Measurements from ENCODE around the gene ABCA7.

DNA sequence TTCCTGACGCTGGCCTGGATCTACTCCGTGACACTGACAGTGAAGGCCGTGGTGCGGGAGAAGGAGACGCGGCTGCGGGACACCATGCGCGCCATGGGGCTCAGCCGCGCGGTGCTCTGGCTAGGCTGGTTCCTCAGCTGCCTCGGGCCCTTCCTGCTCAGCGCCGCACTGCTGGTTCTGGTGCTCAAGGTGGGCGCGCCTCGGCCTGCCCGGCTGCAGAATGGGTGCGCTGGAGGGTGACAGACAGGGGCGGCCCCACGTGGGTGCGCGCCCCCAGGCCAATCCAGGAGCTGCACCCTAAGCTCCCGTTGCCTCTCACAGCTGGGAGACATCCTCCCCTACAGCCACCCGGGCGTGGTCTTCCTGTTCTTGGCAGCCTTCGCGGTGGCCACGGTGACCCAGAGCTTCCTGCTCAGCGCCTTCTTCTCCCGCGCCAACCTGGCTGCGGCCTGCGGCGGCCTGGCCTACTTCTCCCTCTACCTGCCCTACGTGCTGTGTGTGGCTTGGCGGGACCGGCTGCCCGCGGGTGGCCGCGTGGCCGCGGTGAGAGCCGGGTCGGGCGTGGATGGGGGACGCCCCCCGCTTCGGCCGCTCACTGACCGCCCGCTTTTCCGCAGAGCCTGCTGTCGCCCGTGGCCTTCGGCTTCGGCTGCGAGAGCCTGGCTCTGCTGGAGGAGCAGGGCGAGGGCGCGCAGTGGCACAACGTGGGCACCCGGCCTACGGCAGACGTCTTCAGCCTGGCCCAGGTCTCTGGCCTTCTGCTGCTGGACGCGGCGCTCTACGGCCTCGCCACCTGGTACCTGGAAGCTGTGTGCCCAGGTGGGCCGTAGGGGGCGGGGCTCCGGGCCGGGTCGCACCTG lies 7.2 kb downstream of the ABCA7 start:
- TF ChIP-seq NFRKB (IDR thresholded peaks at IDR 0.05) (no peak), SP1 (IDR thresholded peaks at IDR 0.05) (no peak), SUZ12 (IDR thresholded peaks at IDR 0.05) (no peak), HDGF (IDR thresholded peaks at IDR 0.05; ENCODE audit: borderline replicate concordance) (no peak), TARDBP (IDR thresholded peaks at IDR 0.05) (no peak), ELF4 (IDR thresholded peaks at IDR 0.05) (no peak), CTBP1 (IDR thresholded peaks at IDR 0.05; ENCODE audit: borderline replicate concordance) (no peak), ZNF384 (IDR thresholded peaks at IDR 0.05) (no peak), FOXM1 (IDR thresholded peaks at IDR 0.05; ENCODE audit: borderline replicate concordance) (no peak), FOXK2 (IDR thresholded peaks at IDR 0.05) (no peak), LEF1 (IDR thresholded peaks at IDR 0.05; ENCODE audit: borderline replicate concordance) (no peak), BHLHE40 (IDR thresholded peaks at IDR 0.05; ENCODE audit: borderline replicate concordance) (no peak)

Measured in HEK293T (cell line).